GM21528 (cell line): ENCODE data around the gene COL9A3.
A peak's percentile ranks its signal among the peaks of the same experiment; 100 is the strongest.
"Not testable (repeated sequence)": the region's sequence is repeated elsewhere in the genome, so short reads cannot be mapped to it uniquely, and the experiment has no call there.

Experiments
- ATAC-seq: cut with Tn5 transposase; IDR thresholded peaks from one replicate; pipeline ENCODE4 v1.9.1; 2021; ENCODE audit warnings: mild to moderate bottlenecking, moderate library complexity; ENCODE audit not compliant: unreplicated experiment, low FRiP score

The COL9A3 gene

GRCh38 chr20:62832212-62832922 lies 15.5 kb downstream of the COL9A3 start:
- peak; percentile 72 for ATAC-seq

- ATAC-seq, result peak; percentile 18
Observed at GRCh38 chr20:62832951-62833391, 16.1 kb downstream of the COL9A3 start.

- no peak for ATAC-seq
Observed at GRCh38 chr20:62834967-62835730, 18.3 kb downstream of the COL9A3 start.

GRCh38 chr20:62835931-62836861 lies 19.3 kb downstream of the COL9A3 start:
- ATAC-seq, result no peak

- ATAC-seq, result no peak
Observed at GRCh38 chr20:62836967-62837490, 20.2 kb downstream of the COL9A3 start.

- ATAC-seq, result no peak
Observed at GRCh38 chr20:62837790-62838127, 20.9 kb downstream of the COL9A3 start.

GRCh38 chr20:62838128-62838891 lies 21.5 kb downstream of the COL9A3 start:
- ATAC-seq, result no peak

- ATAC-seq, result no peak
Observed at GRCh38 chr20:62839261-62839660, 22.4 kb downstream of the COL9A3 start.

- ATAC-seq, result no peak
Observed at GRCh38 chr20:62839816-62840215, 23.0 kb downstream of the COL9A3 start.

GRCh38 chr20:62840244-62841197 lies 23.7 kb downstream of the COL9A3 start:
- ATAC-seq, result no peak

GRCh38 chr20:62841705-62842212 lies 24.9 kb downstream of the COL9A3 start:
- no peak for ATAC-seq

GRCh38 chr20:62843656-62844055 lies 26.8 kb downstream of the COL9A3 start:
- no peak for ATAC-seq

- no peak for ATAC-seq
Observed at GRCh38 chr20:62844182-62844581, 27.3 kb downstream of the COL9A3 start.

- ATAC-seq, result no peak
Observed at GRCh38 chr20:62845416-62846160, 28.7 kb downstream of the COL9A3 start.

GRCh38 chr20:62846166-62846890 lies 29.5 kb downstream of the COL9A3 start:
- ATAC-seq, result no peak

GRCh38 chr20:62848917-62849316 lies 32.1 kb downstream of the COL9A3 start:
- ATAC-seq, result not testable (repeated sequence)

- ATAC-seq, result no peak
Observed at GRCh38 chr20:62849431-62849830, 32.6 kb downstream of the COL9A3 start.
